HepG2 (cell line): ENCODE data around the gene SERPINA3. TPM values are rescaled to one million over a fixed set of nuclear protein-coding genes. Genes with fewer than 3 reads are reported as not detected.

Experiments used
- ATAC-seq: fragments of 200-7000 bp; cut with Tn5 transposase; 3 replicates; pipeline ENCODE4 v1.9.1; 2020; ENCODE audit warnings: mild to moderate bottlenecking, moderate library complexity
- BruUV-seq: library from RNA; stranded (reverse); fragments of 400-500 nt; replicated peaks from 2 replicates; lab custom pipeline; 2021; lab: Mats Ljungman, UMichigan
- CTCF ChIA-PET: fragments of 300-600 bp; formaldehyde crosslinking; extraction: SDS; loops from one replicate; lab custom pipeline; 2021; ENCODE audit warnings: low total read pairs, inconsistent platforms, low intra/inter-chr PET ratio; lab: Yijun Ruan, JAX
- POLR2A ChIA-PET: fragments of 350-600 bp; sonication (Branson Sonifier 250); formaldehyde crosslinking; loops from one replicate; lab custom pipeline; 2020; ENCODE audit warnings: antibody characterized with exemption, inconsistent platforms; lab: Yijun Ruan, JAX
- DNase-seq: peaks from one replicate; pipeline ENCODE4 v3.0.0-alpha.2; 2015; ENCODE audit warnings: low spot score
- FAIRE-seq: peaks from 3 replicates; lab custom pipeline; 2011; peaks lifted over from hg19 to GRCh38; lab: Jason Lieb, UNC
- H2AFZ ChIP-seq: one replicate; pipeline ENCODE4 v1.6.1; 2011; ENCODE audit warnings: low read length, inconsistent platforms
- H3K27ac ChIP-seq: fragments of 300-600 bp; 3 replicates; pipeline ENCODE4 v1.8.0; 2011; ENCODE audit warnings: mixed run types, mild to moderate bottlenecking, mixed read lengths, low read length, inconsistent platforms; ENCODE audit not compliant: insufficient read depth; ENCODE audit errors: extremely low read length
- H3K27me3 ChIP-seq, 2 experiments: fragments of 200-600 bp in 1 of 2; 2 replicates in 1 of 2; 3 replicates in 1 of 2; pipeline versions ENCODE4 v1.6.0 to v1.8.0; 2011; ENCODE audit warnings: low read length in 2 of 2, mild to moderate bottlenecking in 2 of 2, moderate library complexity in 2 of 2, inconsistent platforms in 1 of 2; ENCODE audit not compliant: insufficient read depth in 2 of 2, control insufficient read depth in 1 of 2
- H3K36me3 ChIP-seq, 2 experiments: fragments of 200-600 bp in 1 of 2; replicated peaks in 1 of 2; 2 replicates in 1 of 2; 3 replicates in 1 of 2; pipeline versions ENCODE4 v1.5.1 to v1.8.0; 2011; ENCODE audit warnings: low read length in 2 of 2, inconsistent platforms in 1 of 2; ENCODE audit not compliant: insufficient read depth in 2 of 2, control insufficient read depth in 1 of 2
- H3K4me1 ChIP-seq: 2 replicates; pipeline ENCODE4 v1.5.1; 2012; ENCODE audit warnings: low read length, inconsistent platforms; ENCODE audit not compliant: insufficient read depth
- H3K4me2 ChIP-seq: 2 replicates; pipeline ENCODE4 v1.6.0; 2011; ENCODE audit warnings: low read depth, low read length, inconsistent platforms
- H3K4me3 ChIP-seq, 3 experiments: fragments of 200-600 bp in 1 of 3; sonication (generic), shearing (Covaris generic) in 1 of 3; replicated peaks in 1 of 3; 2 replicates each; pipeline ENCODE4 v1.5.1; 2011 to 2016; ENCODE audit warnings: low read length in 3 of 3, inconsistent platforms in 2 of 3, low read depth in 2 of 3, mild to moderate bottlenecking in 2 of 3, control low read depth in 1 of 3, mixed read lengths in 1 of 3; ENCODE audit not compliant: insufficient read depth in 1 of 3
- H3K79me2 ChIP-seq: one replicate; pipeline ENCODE4 v1.6.1; 2011; ENCODE audit warnings: low read length, inconsistent platforms; ENCODE audit not compliant: insufficient read depth
- H3K9ac ChIP-seq: 2 replicates; pipeline ENCODE4 v1.6.0; 2011; ENCODE audit warnings: mild to moderate bottlenecking, low read depth, low read length, inconsistent platforms; ENCODE audit not compliant: insufficient read depth
- H3K9me3 ChIP-seq: 2 replicates; pipeline ENCODE4 v1.5.1; 2012; ENCODE audit warnings: mild to moderate bottlenecking, low read length
- H4K20me1 ChIP-seq: 2 replicates; pipeline ENCODE4 v1.6.0; 2011; ENCODE audit warnings: inconsistent platforms, mild to moderate bottlenecking, low read length, moderate library complexity; ENCODE audit not compliant: insufficient read depth
- EED ChIP-seq: sonication (generic); formaldehyde crosslinking; IDR thresholded peaks from 2 replicates; pipeline ENCODE4 v1.5.0; 2020; ENCODE audit warnings: mild to moderate bottlenecking, missing genetic modification reagents
- GABPA ChIP-seq, 2 experiments: IDR thresholded peaks; 2 replicates each; pipeline ENCODE4 v1.6.1; 2011 to 2016; ENCODE audit warnings: low read depth in 2 of 2, low read length in 1 of 2, missing biosample characterization in 1 of 2, missing genetic modification characterization in 1 of 2
- HHEX ChIP-seq: IDR thresholded peaks from 2 replicates; pipeline ENCODE4 v1.6.1; 2016; ENCODE audit warnings: control low read depth
- KDM4B ChIP-seq: sonication (generic); formaldehyde crosslinking; IDR thresholded peaks from 2 replicates; pipeline ENCODE4 v1.4.0; 2020; ENCODE audit warnings: missing genetic modification reagents
- KDM5B ChIP-seq: sonication (generic); formaldehyde crosslinking; IDR thresholded peaks from 2 replicates; pipeline ENCODE4 v1.4.0; 2020; ENCODE audit warnings: missing genetic modification reagents, mild to moderate bottlenecking, borderline replicate concordance
- NFE2L1 ChIP-seq: sonication (generic); formaldehyde crosslinking; IDR thresholded peaks from 2 replicates; pipeline ENCODE4 v1.4.0; 2020; ENCODE audit warnings: missing genetic modification reagents, mild to moderate bottlenecking, borderline replicate concordance
- NRL ChIP-seq: sonication (generic); formaldehyde crosslinking; IDR thresholded peaks from 2 replicates; pipeline ENCODE4 v1.5.0; 2020; ENCODE audit warnings: missing genetic modification reagents, mild to moderate bottlenecking, moderate library complexity, borderline replicate concordance
- ZFP82 ChIP-seq: sonication (generic); formaldehyde crosslinking; IDR thresholded peaks from 2 replicates; pipeline ENCODE4 v1.5.1; 2020; ENCODE audit warnings: mild to moderate bottlenecking, missing genetic modification reagents, borderline replicate concordance
- ZNF234 ChIP-seq: sonication (generic); formaldehyde crosslinking; conservative IDR thresholded peaks from 2 replicates; pipeline ENCODE4 v1.5.1; 2020; ENCODE audit warnings: mild to moderate bottlenecking, missing genetic modification reagents
- ZNF430 ChIP-seq: sonication (generic); formaldehyde crosslinking; IDR thresholded peaks from 2 replicates; pipeline ENCODE4 v1.9.0; 2021; ENCODE audit warnings: mild to moderate bottlenecking, missing genetic modification reagents
- ZNF468 ChIP-seq: sonication (generic); formaldehyde crosslinking; IDR thresholded peaks from 2 replicates; pipeline ENCODE4 v1.8.0; 2022; ENCODE audit warnings: mild to moderate bottlenecking, moderate library complexity, missing genetic modification reagents
- WGBS: methylation state at CpG from one replicate; pipeline ENCODE4 v1.1.6; 2017; ENCODE audit warnings: low lambda C conversion rate; 5-methylcytosine and 5-hydroxymethylcytosine counted together
- in situ Hi-C: cut with HindIII; loops from 2 replicates; pipeline ENCODE4 v1.10.0; 2017; ENCODE audit warnings: low pct_unique_long_range_greater_than_20kb; ENCODE audit not compliant: extremely low pct_ligation_motif_present
- intact Hi-C: fragments of 100-400 bp; cut with micrococcal nuclease; formaldehyde crosslinking; loops from one replicate; pipeline ENCODE4 v1.10.0; 2022; ENCODE audit not compliant: unreplicated experiment
- polyA plus RNA-seq, 8 experiments: library from polyadenylated mRNA; depleted of rRNA in 3 of 8; stranded (reverse) in 7 of 8; unstranded in 1 of 8; fragments of >200 nt; fragmentation: Illumina TruSeq in 4 of 8; extraction: Trizol in 4 of 8; gene quantifications; 2 replicates each; pipeline versions ENCODE4 v1.2.1 to v1.2.3, GENCODE V29; 2011 to 2016; ENCODE audit warnings: low read depth in 4 of 8, missing spikeins in 1 of 8, mixed read lengths in 1 of 8; ENCODE audit not compliant: insufficient read depth in 1 of 8
- total RNA-seq, 5 experiments: library from RNA; depleted of rRNA; stranded (reverse); fragments of >200 nt; fragmentation: Illumina TruSeq; extraction: Trizol; gene quantifications; 2 replicates each; pipeline ENCODE4 v1.2.3, GENCODE V29; 2016; ENCODE audit warnings: low read depth in 1 of 5
- TF ChIP-seq, protein P1 (sequence below): sonication (generic); formaldehyde crosslinking; IDR thresholded peaks from 2 replicates; pipeline ENCODE4 v1.9.0; 2021; ENCODE audit warnings: missing genetic modification reagents, borderline replicate concordance
- TF ChIP-seq, protein P2 (sequence below): sonication (generic); formaldehyde crosslinking; IDR thresholded peaks from 2 replicates; pipeline ENCODE4 v1.5.0; 2020; ENCODE audit warnings: missing genetic modification reagents
- TF ChIP-seq, protein P3 (sequence below): conservative IDR thresholded peaks from 2 replicates; pipeline ENCODE4 v1.6.1; 2018; ENCODE audit warnings: missing genetic modification reagents
- TF ChIP-seq, protein P4 (sequence below): sonication (generic); formaldehyde crosslinking; IDR thresholded peaks from 2 replicates; pipeline ENCODE4 v1.5.0; 2020; ENCODE audit warnings: mild to moderate bottlenecking, missing genetic modification reagents, borderline replicate concordance

Gene SERPINA3
- total and polyA plus RNA-seq, 2 of the 13 experiments (the other 11 are each of a cell fraction or from before 2014, with no cell fraction given) = 825 to 2,200 TPM

GRCh38 chr14:94583557-94583956 is 28.6 kb upstream of the SERPINA3 start:
- Histone ChIP-seq H3K79me2 (peaks cover 65% of the 10 kb centered on the region), H3K27me3 (no peaks in the 10 kb centered on the region; a peak in 1 of 5 replicates), H3K4me1 (peaks cover 84% of the 10 kb centered on the region), H3K9me3 (no peaks in the 10 kb centered on the region), H3K27ac (peak overlapping the region; percentile 88), H2AFZ (no peak overlapping the region), H4K20me1 (no peaks in the 10 kb centered on the region; the same call in 1 of the 2 replicates), H3K36me3 (peaks cover 21 to 46% of the 10 kb centered on the region in 2 experiments), H3K4me2 (peak overlapping the region; percentile 97), H3K4me3 (peak overlapping the region; percentile 8 to 88 (median 75); a peak in 5 of 6 replicates), H3K9ac (peak overlapping the region; percentile 85)
- ChIA-PET POLR2A (interaction anchor here (0.9 to 5.9 kb wide), 12 partner anchors 9 to 195 kb away, joined by 3 to 169 read pairs (median 14); partner anchors contain the start of genes SERPINA1, SERPINA3 and SERPINA4), CTCF (no interaction called here)
- DNase-seq (no peak), FAIRE-seq (no peak), ATAC-seq (no peak)
- in situ Hi-C loops = no loop called here
- WGBS = 100% methylated on average over 3 of the region's 4 CpGs
- intact Hi-C loops = loop anchor here (5.0 kb wide), 1 partner anchor 34 kb away; no protein-coding TSS in a partner anchor
- BruUV-seq = no TSS peak
- TF ChIP-seq, protein P1, sequence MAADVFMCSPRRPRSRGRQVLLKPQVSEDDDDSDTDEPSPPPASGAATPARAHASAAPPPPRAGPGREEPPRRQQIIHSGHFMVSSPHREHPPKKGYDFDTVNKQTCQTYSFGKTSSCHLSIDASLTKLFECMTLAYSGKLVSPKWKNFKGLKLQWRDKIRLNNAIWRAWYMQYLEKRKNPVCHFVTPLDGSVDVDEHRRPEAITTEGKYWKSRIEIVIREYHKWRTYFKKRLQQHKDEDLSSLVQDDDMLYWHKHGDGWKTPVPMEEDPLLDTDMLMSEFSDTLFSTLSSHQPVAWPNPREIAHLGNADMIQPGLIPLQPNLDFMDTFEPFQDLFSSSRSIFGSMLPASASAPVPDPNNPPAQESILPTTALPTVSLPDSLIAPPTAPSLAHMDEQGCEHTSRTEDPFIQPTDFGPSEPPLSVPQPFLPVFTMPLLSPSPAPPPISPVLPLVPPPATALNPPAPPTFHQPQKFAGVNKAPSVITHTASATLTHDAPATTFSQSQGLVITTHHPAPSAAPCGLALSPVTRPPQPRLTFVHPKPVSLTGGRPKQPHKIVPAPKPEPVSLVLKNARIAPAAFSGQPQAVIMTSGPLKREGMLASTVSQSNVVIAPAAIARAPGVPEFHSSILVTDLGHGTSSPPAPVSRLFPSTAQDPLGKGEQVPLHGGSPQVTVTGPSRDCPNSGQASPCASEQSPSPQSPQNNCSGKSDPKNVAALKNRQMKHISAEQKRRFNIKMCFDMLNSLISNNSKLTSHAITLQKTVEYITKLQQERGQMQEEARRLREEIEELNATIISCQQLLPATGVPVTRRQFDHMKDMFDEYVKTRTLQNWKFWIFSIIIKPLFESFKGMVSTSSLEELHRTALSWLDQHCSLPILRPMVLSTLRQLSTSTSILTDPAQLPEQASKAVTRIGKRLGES (CRISPR knock-in tag) = no peak
- TF ChIP-seq KDM5B = no peak
- 0 out of 2 replicates have a peak, but pooled peaks have one; percentile 58 for TF ChIP-seq ZFP82 (CRISPR knock-in tag)
- TF ChIP-seq NFE2L1 (CRISPR knock-in tag) = no peak
- TF ChIP-seq ZNF468 (CRISPR knock-in tag) = no peak
- TF ChIP-seq, protein P2, sequence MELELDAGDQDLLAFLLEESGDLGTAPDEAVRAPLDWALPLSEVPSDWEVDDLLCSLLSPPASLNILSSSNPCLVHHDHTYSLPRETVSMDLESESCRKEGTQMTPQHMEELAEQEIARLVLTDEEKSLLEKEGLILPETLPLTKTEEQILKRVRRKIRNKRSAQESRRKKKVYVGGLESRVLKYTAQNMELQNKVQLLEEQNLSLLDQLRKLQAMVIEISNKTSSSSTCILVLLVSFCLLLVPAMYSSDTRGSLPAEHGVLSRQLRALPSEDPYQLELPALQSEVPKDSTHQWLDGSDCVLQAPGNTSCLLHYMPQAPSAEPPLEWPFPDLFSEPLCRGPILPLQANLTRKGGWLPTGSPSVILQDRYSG (CRISPR knock-in tag) = no peak
- 0 out of 2 replicates have a peak, but pooled peaks have one; percentile 30 for TF ChIP-seq EED
- no peak for TF ChIP-seq KDM4B (CRISPR knock-in tag)
- TF ChIP-seq, protein P3, sequence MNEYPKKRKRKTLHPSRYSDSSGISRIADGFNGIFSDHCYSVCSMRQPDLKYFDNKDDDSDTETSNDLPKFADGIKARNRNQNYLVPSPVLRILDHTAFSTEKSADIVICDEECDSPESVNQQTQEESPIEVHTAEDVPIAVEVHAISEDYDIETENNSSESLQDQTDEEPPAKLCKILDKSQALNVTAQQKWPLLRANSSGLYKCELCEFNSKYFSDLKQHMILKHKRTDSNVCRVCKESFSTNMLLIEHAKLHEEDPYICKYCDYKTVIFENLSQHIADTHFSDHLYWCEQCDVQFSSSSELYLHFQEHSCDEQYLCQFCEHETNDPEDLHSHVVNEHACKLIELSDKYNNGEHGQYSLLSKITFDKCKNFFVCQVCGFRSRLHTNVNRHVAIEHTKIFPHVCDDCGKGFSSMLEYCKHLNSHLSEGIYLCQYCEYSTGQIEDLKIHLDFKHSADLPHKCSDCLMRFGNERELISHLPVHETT (CRISPR knock-in tag) = no peak
- TF ChIP-seq ZNF234 = no peak
- TF ChIP-seq ZNF430 = no peak
- TF ChIP-seq HHEX (CRISPR knock-in tag) = no peak
- TF ChIP-seq, protein P4, sequence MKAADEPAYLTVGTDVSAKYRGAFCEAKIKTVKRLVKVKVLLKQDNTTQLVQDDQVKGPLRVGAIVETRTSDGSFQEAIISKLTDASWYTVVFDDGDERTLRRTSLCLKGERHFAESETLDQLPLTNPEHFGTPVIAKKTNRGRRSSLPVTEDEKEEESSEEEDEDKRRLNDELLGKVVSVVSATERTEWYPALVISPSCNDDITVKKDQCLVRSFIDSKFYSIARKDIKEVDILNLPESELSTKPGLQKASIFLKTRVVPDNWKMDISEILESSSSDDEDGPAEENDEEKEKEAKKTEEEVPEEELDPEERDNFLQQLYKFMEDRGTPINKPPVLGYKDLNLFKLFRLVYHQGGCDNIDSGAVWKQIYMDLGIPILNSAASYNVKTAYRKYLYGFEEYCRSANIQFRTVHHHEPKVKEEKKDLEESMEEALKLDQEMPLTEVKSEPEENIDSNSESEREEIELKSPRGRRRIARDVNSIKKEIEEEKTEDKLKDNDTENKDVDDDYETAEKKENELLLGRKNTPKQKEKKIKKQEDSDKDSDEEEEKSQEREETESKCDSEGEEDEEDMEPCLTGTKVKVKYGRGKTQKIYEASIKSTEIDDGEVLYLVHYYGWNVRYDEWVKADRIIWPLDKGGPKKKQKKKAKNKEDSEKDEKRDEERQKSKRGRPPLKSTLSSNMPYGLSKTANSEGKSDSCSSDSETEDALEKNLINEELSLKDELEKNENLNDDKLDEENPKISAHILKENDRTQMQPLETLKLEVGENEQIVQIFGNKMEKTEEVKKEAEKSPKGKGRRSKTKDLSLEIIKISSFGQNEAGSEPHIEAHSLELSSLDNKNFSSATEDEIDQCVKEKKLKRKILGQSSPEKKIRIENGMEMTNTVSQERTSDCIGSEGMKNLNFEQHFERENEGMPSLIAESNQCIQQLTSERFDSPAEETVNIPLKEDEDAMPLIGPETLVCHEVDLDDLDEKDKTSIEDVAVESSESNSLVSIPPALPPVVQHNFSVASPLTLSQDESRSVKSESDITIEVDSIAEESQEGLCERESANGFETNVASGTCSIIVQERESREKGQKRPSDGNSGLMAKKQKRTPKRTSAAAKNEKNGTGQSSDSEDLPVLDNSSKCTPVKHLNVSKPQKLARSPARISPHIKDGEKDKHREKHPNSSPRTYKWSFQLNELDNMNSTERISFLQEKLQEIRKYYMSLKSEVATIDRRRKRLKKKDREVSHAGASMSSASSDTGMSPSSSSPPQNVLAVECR (CRISPR knock-in tag) = no peak
- no peak for TF ChIP-seq GABPA (IDR thresholded peaks at IDR 0.05; ENCODE audit: low read depth, low read length)
- TF ChIP-seq GABPA (CRISPR knock-in tag; IDR thresholded peaks at IDR 0.05; ENCODE audit: low read depth) = no peak
- TF ChIP-seq NRL = 0 out of 2 replicates have a peak, but pooled peaks have one; percentile 33
